ENCODE data around the gene PTPN9. TPM values are rescaled to one million over a fixed set of nuclear protein-coding genes. Genes with fewer than 3 reads are reported as not detected.
A peak's percentile ranks its signal among the peaks of the same experiment; 100 is the strongest.

The PTPN9 gene
- total RNA-seq (ENCODE audit: low replicate concordance): 8.6 and 11.4 TPM in 2 replicates

DNA sequence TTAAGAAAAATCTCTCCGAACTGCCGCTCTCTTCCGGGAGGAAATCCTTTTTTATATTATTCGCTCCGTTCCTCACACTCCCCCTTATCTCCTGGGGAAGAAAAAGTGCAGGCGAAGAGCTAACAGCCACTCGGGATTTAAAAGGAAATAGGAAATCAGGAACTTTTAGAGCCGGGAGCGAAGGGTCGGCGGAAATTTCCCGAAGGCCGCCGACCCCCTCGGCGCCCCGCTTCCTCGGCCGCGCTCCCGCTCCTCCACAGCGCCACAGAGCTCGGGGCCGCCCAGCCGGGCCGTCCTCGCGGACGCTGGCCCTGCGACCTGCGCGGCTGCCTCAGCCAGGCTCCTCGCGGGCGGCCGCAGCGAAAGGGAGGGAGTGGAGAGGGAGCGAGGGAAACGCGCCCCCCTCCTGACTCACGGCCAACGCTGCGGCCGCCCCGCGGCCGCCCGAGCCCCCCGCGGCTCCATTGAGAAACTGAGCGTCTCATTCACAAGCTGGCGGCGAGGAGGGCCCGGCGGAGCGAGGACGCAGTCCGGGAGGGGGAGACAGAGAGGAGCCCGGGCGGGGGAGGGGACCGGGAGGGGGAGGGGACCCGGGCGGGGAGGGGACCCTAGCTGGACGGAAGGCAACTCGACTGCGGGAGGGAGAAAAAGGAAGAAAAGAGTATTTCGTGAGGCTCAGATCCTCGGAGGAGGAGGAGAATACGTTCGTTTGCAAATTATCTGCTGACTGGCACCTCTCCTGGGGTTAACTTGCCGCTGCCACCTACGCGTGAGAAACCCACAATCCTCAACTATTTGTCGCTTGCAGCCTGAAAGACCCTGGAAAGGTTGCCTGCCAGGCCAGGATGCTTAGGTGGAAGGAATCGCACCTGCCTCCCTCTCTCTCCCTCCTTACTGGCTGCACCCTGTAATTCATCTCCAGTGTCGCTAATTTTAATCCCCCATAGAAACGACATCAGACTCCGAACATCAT is at the start of gene PTPN9:
TSS of gene PTPN9 (minus strand) at position 368 of the 973 bp plus-strand sequence. CDS start 539 bp downstream, outside the sequence.
- Histone ChIP-seq H2AFZ (replicated peaks) (peak within 1 kb of the TSS; percentile 91), H3K27ac (peak within 1 kb of the TSS; percentile 46)
- H3K27ac Mint-ChIP-seq: peak within 1 kb of the TSS; percentile 97

DNA sequence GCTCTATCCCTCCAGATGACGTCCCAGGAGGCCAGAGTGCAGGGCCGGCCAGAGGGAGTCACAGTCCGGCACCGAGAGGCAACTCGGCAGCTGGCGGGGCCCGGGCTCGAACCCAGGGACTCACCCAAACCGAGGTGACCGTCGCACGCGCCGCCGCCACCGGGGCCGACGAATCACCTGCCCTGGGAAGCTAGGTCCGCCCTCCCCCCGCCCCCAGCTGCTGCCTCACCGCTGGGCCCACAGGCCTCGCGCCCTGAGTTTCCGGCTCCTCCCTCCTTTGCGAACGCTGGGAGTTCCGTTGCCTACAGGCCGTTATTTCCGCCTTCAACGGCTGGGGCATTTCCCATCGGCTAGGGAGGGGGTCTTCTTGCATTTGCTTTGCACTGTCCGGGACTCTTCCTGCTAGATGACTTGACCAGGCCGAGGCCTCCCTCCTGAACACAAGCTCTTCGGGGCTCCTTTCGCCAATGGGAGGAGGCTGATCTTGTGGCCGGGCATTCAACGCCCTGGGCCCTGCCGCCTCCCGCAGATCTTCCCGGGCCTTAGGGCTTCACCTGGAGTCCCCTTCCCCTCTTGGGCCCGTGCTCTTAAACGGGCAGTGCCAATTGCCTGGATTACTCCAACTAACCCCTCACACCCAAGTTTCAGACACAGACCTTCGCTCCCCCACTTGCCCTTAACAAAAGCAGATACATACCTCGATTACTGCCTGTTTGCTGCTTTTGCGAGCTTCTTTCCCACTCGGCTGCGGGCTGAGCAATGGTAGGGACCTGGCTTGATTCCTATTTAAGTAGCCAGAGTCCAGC is 46.6 kb upstream of the PTPN9 start, which contains the start of gene SNUPN:
TSS of gene SNUPN (minus strand) at position 184 of the 806 bp plus-strand sequence. CDS start 4,674 bp downstream, outside the sequence.
- TF ChIP-seq EZH2phosphoT487 (IDR thresholded peaks at IDR 0.05) (no peak), EZH2 (IDR thresholded peaks at IDR 0.05) (no peak)
- TF ChIP-seq, protein P1, sequence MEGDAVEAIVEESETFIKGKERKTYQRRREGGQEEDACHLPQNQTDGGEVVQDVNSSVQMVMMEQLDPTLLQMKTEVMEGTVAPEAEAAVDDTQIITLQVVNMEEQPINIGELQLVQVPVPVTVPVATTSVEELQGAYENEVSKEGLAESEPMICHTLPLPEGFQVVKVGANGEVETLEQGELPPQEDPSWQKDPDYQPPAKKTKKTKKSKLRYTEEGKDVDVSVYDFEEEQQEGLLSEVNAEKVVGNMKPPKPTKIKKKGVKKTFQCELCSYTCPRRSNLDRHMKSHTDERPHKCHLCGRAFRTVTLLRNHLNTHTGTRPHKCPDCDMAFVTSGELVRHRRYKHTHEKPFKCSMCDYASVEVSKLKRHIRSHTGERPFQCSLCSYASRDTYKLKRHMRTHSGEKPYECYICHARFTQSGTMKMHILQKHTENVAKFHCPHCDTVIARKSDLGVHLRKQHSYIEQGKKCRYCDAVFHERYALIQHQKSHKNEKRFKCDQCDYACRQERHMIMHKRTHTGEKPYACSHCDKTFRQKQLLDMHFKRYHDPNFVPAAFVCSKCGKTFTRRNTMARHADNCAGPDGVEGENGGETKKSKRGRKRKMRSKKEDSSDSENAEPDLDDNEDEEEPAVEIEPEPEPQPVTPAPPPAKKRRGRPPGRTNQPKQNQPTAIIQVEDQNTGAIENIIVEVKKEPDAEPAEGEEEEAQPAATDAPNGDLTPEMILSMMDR (IDR thresholded peaks at IDR 0.05): no peak
- no peaks in the 10 kb centered on the region for H3K9me3 ChIP-seq (ENCODE audit: low read depth)
- H3K36me3 ChIP-seq: no peaks in the 10 kb centered on the region
- peaks cover 8% of the 10 kb centered on the region for H3K4me1 Mint-ChIP-seq
- peak within 1 kb of the TSS; percentile 83 for H3K27ac ChIP-seq
- peak within 1 kb of the TSS; percentile 91 for H3K4me3 Mint-ChIP-seq
- peak within 1 kb of the TSS; percentile 46 for H3K9ac ChIP-seq
- peak within 1 kb of the TSS; percentile 82 for H3K4me3 ChIP-seq
- peak within 1 kb of the TSS; percentile 95 for H2AFZ ChIP-seq (replicated peaks)
- H3K36me3 Mint-ChIP-seq: peaks cover 6% of the 10 kb centered on the region
- no peaks in the 10 kb centered on the region for H3K27me3 ChIP-seq
- H3K4me2 ChIP-seq: peak within 1 kb of the TSS; percentile 85
- peaks cover 6% of the 10 kb centered on the region for H3K27me3 Mint-ChIP-seq (ENCODE audit: insufficient read depth, low read depth)
- DNase-seq (ENCODE audit: low spot score): peak; percentile 96
- no peaks in the 10 kb centered on the region for H3K79me2 ChIP-seq (ENCODE audit: low read depth)
- peaks cover 33% of the 10 kb centered on the region for H3F3A ChIP-seq (ENCODE audit: low read depth)
- H4K20me1 ChIP-seq (ENCODE audit: low read depth): no peaks in the 10 kb centered on the region
- H3K27ac Mint-ChIP-seq: peak within 1 kb of the TSS; percentile 94
- H3K4me1 ChIP-seq: peaks cover 5% of the 10 kb centered on the region
- no peaks in the 10 kb centered on the region for H3K9me3 Mint-ChIP-seq

More for the DNA sequence above, at the start of gene PTPN9:
- H3K9ac ChIP-seq: peak within 1 kb of the TSS; percentile 77
- peak; percentile 96 for DNase-seq (ENCODE audit: low spot score)
- TF ChIP-seq, protein P1 (IDR thresholded peaks at IDR 0.05): peak; percentile 59
- no peak for TF ChIP-seq EZH2 (IDR thresholded peaks at IDR 0.05)
- TF ChIP-seq EZH2phosphoT487 (IDR thresholded peaks at IDR 0.05): peak; percentile 25
- Mint-ChIP-seq H3K27me3 (ENCODE audit: insufficient read depth, low read depth) (peaks cover 6% of the 10 kb centered on the region), H3K36me3 (peaks cover 3% of the 10 kb centered on the region), H3K4me3 (peak within 1 kb of the TSS; percentile 98), H3K9me3 (no peaks in the 10 kb centered on the region), H3K4me1 (peaks cover 20% of the 10 kb centered on the region)
- H4K20me1 ChIP-seq (ENCODE audit: low read depth): peaks cover 6% of the 10 kb centered on the region
- peaks cover 23% of the 10 kb centered on the region for H3F3A ChIP-seq (ENCODE audit: low read depth)
- no peaks in the 10 kb centered on the region for H3K9me3 ChIP-seq (ENCODE audit: low read depth)
- H3K4me1 ChIP-seq: peaks cover 17% of the 10 kb centered on the region
- H3K79me2 ChIP-seq (ENCODE audit: low read depth): peaks cover 40% of the 10 kb centered on the region
- H3K27me3 ChIP-seq: no peaks in the 10 kb centered on the region
- peak within 1 kb of the TSS; percentile 97 for H3K4me3 ChIP-seq
- no peaks in the 10 kb centered on the region for H3K36me3 ChIP-seq
- H3K4me2 ChIP-seq: peak within 1 kb of the TSS; percentile 98

DNA sequence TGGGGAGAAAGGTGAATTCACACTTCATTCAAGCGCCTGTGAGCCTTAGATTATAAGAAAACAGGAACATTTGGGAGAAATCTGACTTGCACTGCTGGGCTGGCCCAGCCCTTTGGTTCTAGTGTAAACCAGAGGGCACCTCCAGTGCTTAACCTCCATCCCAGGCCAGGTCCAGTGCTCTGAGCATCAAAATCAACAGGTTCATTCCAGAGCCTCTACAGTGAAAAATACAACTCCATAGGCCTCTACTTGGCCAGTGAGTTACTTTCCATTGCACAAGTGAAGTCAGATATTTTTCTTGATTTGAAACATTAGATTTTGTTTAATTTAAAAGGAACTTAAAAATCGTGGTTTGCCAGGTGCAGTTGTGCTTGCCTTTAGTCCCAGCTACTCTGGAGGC is 43.4 kb upstream of the PTPN9 start:
- H3K27me3 Mint-ChIP-seq (ENCODE audit: insufficient read depth, low read depth): peaks cover 6% of the 10 kb centered on the region
- Histone ChIP-seq H3K9me3 (ENCODE audit: low read depth) (no peaks in the 10 kb centered on the region), H3K36me3 (no peaks in the 10 kb centered on the region), H3K79me2 (ENCODE audit: low read depth) (no peaks in the 10 kb centered on the region), H3K4me1 (peaks cover 5% of the 10 kb centered on the region), H3K27ac (no peak overlapping the region), H3K9ac (no peak overlapping the region), H3K27me3 (no peaks in the 10 kb centered on the region), H2AFZ (replicated peaks) (no peak overlapping the region), H3K4me3 (no peak overlapping the region), H4K20me1 (ENCODE audit: low read depth) (no peaks in the 10 kb centered on the region), H3F3A (ENCODE audit: low read depth) (peaks cover 29% of the 10 kb centered on the region), H3K4me2 (no peak overlapping the region)
- no peaks in the 10 kb centered on the region for H3K9me3 Mint-ChIP-seq
- no peak overlapping the region for H3K27ac Mint-ChIP-seq
- H3K4me1 Mint-ChIP-seq: peaks cover 8% of the 10 kb centered on the region
- peaks cover 6% of the 10 kb centered on the region for H3K36me3 Mint-ChIP-seq
- TF ChIP-seq, protein P1 (IDR thresholded peaks at IDR 0.05): no peak
- TF ChIP-seq EZH2phosphoT487 (IDR thresholded peaks at IDR 0.05): no peak
- no peak for TF ChIP-seq EZH2 (IDR thresholded peaks at IDR 0.05)
- no peak for DNase-seq (ENCODE audit: low spot score)
- no peak overlapping the region for H3K4me3 Mint-ChIP-seq

Data from neural progenitor cell (in vitro differentiated cells).